Measurements from ENCODE around the gene CD276.
"Not testable (repeated sequence)": the region's sequence is repeated elsewhere in the genome, so short reads cannot be mapped to it uniquely, and the experiment has no call there.

Gene CD276

DNA sequence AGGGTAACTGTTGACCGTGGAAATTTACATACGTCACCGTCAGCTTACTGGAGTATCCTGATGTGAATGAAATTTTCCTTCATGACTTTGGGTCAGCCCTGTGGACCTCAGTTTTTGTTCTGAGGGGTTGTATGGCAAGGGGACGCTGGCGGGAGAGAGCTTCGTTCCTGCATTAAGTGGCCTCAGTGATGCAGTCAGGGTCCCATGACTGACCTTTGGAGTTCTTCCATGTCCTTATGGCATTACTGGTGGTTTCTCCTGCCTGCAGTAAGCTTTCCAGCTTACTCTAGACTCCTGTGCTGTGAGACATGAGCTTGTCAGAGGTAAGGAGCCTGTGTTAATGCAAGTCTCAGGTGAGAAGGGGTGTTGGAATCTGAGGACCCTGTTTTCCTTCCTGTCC, 1.8 kb downstream of the CD276 start:
- DNase-seq: no peak

DNA sequence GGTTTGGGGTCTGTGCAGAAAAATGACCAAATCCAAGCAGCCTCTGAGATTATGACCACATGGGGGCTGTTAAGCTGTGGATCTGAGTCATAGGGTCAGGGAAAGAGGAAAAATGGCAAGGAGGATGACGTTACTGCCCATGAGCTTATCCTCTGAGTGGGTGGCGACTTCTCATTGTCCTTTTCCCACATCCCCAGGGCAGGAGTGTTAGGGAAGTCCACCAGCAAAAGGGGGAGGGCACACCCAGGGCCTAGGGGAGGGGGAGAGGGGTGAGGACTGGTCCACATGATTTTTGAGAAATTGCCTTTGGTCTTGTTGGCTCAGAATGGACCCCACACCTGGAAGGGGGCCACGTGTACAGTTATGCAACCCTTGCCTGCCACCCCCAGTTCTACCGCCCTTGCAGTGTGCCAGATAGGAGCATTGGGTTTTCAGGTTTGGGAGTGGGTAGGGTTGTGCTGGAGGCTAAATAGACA, 2.6 kb downstream of the CD276 start:
- DNase-seq: no peak

DNA sequence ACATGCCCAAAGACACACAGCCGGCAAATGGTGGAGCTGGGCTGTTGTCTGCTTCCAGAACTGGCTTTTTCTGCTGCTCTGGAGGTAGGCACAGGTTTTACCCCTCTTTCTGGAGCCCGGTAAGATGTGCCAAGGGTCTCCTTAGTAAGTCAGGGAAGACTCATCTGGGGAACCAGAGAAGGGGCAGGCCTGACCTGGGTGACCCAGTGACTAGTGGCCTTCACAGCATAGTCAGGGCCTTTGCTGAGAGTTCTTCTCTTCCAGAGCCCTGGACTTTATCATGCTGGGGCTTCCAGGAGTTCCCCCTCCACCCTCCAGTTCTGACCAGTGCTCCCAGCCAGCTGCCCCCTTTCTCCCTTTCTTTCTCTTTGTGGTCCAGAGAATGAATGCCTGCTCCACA, 3.2 kb downstream of the CD276 start:
- no peak for DNase-seq

DNA sequence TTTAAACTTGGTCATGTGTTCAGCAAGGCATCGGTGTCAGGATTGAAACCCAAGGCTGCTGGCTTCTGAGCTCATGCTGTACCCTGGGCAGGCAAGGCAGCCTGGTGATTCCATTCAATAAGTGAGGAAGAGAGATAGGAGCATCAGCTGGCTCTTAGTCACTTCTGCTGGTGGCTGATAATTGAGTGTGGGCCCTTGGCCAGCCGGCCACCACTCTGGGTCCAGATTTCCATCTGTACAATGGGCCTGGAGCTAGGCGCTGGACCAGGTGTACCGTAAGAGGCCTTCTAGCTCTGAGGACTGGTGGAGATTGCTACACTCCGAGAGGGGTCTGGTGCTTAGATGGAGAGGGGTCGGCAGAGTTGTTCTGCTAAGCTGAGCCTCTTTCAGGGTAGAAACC, 4.3 kb downstream of the CD276 start:
- no peak for DNase-seq

DNA sequence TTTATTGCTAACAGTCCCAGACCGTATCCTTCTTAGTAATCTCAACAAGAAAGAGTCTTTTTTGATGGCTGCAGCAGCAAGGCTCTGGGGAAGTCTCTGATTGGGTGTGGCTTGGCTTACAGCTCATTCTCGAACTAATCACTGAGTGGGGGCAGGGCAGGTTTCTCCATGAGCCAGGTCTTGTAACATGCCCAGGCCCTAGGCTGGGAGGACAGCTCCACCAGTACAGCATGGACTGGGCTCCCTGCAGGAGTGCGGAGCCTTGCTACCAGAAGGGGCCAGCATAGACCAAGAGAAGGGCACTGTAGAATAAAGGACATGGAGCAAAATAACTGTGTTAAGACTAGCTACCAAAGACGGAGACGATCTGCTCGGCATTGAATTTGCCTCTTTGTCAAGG, 7.2 kb downstream of the CD276 start:
- DNase-seq: no peak

DNA sequence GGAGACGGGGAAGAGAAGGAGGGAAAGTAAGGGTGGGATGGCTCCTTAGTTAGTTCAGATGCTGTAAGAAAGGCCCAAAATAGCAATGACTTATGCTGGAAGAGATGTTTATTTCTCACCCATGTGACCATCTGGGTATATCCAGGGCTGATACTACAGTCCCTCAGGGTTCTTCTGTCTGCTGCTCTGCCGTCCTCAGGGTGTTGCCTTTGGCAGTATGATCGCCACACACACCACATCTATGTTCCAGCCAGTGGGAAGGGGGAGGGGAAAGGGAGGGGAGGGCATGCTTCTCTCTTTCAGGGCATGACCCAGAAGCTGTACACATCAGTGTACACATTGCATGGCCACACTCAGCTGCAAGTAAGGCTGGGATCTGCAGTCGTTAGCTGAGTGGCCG, 10.2 kb downstream of the CD276 start:
- no peak for DNase-seq

DNA sequence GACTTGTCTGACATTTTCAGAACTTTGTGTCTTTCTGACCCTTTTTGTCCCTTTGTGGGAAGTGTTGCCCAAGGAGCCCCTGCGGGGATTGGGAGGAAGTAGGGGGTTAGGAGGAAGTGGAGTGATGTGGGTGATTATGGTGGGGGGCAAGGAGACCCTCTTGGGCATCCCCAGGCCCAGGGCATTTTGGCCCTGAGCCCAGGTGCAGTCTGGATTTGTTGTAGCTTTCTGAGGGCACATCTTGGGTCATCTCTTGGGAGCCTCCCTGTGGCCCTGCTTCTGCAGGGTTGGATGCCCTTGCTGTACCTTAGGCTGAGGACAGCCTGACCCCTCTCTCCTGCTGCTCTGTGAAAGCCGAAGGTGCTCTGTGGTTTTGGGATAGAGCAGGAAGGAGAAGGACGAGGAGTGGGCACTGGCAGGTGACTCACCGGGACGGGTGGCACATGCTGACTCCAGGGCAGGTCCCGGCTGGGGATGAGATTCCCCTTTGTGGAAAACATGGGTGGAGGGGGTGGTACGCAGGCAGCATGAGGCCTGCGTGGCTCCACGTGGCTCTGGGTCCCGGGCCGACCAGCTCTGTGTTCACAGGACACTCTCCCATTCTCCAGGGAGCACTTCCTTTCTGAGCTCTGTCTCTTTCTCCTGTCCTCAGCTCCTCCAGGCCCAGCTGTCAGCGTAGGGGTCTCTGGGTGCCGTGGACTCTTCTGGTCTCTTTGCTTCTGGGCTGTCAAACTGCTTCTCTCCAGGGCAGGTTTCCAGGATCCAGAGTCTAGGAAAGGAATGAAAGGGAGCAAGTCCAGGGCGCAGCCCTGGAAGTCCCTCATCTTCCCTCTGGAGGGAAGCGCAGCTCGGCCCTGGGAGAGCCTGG, 11.8 kb downstream of the CD276 start:
- DNase-seq: no peak

DNA sequence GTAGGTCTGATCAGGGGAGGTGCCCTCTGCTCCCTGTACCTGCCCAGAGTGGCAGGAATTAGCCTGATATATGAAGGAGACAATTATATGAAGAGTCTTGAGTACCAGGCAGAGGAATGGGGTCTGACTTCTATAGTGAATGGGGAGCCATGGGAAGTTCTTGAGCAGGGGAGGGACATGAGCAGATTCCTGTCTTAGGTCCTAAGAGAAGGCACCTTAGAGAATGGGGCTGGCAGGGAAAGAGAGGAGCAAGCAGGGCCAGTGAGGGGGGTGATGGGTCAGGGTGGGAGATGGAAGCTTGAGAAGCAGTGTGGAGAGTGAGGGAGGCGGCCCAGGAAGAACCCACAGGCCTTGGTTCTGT, 12.4 kb downstream of the CD276 start:
- peak in 1 of 2 experiments; percentile 58 for DNase-seq

DNA sequence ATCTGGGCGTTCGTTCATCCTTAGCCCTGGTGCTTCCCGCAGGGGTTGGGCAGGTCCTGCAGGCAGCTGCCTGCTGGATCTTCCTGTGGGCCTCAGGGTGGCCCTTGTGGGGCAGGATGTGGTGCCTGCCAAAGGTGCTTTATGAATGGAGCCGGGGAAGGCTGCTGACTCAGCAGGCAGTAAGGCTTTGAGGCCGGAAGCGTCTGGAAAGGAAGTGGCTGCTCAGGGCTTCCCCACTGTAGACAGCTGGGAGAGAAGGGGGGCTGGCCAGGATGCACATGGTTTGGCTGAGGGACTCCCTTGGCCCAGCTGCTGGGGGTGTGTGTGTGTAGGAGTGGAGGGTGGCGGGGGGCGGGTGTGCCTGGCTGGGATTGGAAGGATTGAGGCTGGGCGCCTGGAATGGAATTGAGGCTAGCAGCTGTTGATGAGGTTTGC, 12.9 kb downstream of the CD276 start:
- DNase-seq: peak; percentile 98

DNA sequence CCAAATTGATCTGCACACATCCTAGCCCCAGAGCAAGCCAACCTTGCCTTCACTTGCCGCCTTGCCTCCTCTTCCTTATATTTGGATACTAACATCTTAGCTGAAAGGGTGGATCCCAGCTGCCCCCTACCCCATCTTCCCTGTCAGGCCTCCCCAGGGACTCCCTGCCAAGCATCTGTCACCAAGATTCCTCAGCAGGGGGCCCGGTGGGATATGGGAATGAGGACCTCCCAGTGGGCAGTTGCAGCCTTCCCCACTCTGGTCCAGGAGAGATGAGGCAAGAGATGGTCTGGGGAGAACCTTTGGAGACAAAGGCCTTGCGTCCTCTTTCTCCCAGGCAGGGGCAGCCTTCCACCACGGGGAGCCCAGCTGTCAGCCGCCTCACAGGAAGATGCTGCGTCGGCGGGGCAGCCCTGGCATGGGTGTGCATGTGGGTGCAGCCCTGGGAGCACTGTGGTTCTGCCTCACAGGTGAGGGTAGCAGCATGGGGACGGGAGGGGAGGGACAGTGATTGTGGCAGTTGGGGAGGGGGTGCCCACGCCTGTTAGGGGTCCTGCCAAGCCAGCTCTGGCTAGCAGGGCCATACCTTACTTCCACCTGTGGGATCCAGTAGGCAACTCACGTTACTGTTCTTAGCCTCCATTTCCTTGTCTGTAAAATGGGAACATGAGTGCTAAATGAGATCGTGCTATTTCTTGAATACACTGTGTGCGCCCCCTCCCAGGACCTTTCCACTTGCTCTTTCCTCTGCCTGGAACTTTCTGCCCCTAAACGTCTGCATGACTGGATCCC, 15.3 kb downstream of the CD276 start:
- DNase-seq: no peak

DNA sequence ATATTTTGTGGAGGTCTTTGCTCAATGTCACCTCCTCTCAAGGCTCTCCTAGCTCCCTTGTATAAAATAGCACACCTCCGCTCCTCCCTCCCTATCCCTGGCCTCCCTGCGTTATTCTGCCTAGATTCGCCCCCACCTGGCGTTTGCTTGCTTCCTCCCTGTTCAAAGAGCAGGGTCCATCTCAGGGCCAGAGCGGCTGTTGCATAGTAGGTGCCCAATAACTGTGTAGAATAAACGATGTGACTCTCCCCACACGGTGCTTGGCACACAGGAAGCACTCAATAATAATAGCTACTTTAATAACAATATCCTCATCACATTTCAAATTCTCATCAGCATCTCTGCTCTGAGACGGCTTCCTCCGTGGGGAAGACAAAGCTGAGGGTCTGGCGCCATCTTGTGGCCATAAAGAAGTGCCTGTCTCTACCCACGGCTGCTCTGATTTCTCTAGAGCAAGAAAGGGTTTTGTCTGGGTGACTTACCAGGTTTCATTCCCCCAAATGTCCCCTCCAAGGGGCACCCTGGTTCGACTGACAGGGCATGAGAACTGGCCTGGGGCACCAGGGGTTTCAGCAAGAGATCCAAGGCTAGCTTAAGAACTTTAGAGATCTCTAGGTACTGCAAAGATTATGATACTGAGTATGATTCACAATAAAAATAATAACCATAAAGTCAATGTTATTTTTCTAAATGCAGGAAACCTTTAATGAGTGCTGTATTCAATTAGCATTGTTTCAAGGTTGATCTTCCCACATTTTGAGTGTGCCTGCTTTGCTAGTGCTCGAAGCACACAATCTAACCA, 16.1 kb downstream of the CD276 start:
- DNase-seq: peak; percentile 77 to 81

DNA sequence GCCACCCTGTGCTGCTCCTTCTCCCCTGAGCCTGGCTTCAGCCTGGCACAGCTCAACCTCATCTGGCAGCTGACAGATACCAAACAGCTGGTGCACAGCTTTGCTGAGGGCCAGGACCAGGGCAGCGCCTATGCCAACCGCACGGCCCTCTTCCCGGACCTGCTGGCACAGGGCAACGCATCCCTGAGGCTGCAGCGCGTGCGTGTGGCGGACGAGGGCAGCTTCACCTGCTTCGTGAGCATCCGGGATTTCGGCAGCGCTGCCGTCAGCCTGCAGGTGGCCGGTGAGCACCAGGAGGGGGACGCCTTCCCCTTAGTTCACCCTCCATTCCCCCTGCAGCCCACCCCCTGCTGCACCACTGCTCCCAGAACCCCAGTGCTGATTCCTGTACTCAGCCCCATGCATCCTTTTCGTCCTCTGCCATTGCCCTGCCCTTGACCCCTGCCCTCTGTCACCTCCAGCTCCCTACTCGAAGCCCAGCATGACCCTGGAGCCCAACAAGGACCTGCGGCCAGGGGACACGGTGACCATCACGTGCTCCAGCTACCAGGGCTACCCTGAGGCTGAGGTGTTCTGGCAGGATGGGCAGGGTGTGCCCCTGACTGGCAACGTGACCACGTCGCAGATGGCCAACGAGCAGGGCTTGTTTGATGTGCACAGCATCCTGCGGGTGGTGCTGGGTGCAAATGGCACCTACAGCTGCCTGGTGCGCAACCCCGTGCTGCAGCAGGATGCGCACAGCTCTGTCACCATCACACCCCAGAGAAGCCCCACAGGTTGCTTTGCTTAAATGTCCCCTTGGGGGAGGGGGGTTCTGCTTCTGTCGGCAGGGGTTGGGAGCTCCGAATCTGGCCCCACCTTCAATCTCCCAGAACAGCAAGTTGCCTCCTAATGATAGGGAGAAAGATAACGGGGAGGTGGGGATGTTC, 18.4 kb downstream of the CD276 start:
- not testable (repeated sequence) for DNase-seq

DNA sequence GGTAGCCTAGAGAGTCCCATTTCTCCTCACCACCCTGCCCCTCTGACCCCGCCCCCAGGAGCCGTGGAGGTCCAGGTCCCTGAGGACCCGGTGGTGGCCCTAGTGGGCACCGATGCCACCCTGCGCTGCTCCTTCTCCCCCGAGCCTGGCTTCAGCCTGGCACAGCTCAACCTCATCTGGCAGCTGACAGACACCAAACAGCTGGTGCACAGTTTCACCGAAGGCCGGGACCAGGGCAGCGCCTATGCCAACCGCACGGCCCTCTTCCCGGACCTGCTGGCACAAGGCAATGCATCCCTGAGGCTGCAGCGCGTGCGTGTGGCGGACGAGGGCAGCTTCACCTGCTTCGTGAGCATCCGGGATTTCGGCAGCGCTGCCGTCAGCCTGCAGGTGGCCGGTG, 19.4 kb downstream of the CD276 start:
- not testable (repeated sequence) for DNase-seq

DNA sequence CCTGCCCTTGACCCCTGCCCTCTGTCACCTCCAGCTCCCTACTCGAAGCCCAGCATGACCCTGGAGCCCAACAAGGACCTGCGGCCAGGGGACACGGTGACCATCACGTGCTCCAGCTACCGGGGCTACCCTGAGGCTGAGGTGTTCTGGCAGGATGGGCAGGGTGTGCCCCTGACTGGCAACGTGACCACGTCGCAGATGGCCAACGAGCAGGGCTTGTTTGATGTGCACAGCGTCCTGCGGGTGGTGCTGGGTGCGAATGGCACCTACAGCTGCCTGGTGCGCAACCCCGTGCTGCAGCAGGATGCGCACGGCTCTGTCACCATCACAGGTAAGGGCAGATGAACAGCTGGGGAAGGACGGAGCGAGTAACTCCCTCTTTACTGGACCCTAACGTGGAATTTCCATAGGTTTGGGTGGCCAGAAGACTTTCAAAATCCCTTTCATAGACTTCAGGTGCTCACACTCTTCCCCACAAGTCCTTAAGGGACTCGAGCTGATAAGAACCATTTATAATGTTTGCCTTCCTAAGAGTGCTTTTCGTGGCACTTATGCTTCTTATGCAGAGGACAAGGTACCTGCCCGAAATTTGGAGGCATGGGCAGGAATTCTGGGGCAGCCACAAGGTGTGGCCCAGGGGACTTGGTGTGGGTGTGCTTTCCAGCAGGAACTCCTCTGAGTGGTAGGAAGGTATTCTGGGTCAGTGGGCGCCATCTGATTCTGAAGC, 20.1 kb downstream of the CD276 start:
- not testable (repeated sequence) for DNase-seq

DNA sequence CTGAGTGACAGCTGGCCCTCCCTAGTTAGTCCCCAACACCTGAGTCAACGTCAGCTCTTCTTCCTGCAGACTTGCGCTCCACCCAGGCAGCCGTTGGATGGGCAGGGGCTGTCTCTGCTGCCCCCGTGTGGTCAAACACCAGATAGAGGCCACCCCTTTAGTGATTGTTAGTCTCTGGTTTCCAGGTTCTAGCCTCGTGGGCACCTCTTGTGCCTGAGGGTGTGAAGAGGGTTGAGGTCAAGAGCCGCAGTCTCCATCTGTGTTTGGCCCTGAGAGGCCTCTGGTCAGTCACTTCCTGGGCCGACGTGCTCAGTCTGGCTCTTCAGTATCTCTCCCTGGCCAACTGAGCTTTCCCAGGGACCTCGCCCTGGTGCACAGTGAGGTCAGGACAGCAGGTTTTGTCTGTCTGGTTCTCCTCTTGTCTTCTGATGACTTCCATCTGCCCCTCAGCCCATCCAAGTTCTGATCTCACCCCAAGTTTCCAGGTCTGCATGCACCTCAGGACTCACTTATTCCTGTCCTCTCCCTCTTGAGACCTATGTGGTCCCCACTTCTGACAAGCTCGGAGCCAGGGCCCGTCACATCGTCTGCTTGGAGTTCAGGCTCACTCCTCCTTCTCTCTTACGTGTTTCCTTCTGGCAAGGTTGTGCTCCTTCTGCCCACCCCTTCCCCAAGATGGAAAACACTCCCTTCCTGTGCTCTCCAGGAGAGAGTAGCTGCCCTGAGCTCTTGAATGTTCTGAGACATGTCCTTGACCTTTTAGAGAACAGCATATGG, 20.9 kb downstream of the CD276 start:
- peak; percentile 53 to 61 for DNase-seq

DNA sequence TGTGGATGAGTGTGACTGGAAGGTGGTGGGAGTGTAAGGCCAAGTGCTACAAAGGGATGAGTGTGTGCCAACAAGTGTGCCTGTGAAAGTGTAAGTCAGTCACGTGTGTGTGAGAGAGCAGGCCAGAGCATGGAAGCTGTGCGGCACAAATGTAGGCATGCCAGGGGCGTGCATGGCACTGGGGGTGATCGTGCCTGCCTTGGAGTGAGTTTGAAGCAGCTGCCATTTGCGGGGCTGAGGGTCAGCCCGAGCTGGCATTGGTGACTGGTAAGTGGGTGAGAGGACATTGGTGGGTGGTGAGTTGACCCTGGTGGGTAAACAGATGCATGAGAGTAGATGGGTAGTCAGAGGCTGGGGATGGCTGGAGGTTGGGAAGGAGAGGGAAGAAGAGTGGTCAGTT, 24.5 kb downstream of the CD276 start:
- DNase-seq: no peak

DNA sequence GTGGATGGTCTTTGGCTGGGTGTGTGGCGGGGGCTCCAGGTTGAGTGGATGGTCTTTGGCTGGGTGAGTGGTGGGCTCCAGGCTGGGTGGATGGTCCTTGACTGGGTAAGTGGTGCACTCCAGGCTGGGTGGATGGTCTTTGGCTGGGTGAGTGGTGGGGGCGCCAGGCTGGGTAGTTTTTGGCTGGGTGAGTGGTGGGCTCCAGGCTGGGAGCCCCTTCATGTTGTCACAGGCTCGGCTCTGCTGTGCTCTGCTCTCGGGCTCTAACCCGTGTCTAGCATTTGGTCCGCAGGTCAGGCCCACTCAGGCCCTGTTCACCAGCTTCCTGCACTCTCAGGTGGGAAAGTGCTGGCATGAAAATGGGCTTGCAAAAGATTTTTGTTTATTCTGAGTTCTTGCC, 25.1 kb downstream of the CD276 start:
- DNase-seq: no peak

DNA sequence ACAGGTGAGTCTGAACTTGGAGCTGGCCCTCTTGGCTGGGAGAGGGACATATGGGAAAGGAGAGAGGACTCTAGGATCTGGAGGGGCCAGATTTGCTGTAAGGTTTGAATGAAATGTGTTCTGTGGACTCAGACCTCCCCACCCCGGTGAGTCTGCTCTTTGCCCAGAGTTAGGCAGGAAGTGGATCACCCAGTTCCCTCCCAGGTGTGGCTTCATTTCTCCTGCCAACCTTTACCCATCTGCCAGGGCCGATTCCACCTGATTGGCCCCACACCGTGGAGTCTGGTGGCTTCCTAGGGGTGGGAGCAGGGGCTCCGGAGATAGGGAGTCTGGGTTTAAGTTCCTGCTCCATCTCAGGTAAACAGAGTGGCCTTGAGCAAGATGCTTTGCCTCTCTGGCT, 25.5 kb downstream of the CD276 start:
- DNase-seq: no peak

DNA sequence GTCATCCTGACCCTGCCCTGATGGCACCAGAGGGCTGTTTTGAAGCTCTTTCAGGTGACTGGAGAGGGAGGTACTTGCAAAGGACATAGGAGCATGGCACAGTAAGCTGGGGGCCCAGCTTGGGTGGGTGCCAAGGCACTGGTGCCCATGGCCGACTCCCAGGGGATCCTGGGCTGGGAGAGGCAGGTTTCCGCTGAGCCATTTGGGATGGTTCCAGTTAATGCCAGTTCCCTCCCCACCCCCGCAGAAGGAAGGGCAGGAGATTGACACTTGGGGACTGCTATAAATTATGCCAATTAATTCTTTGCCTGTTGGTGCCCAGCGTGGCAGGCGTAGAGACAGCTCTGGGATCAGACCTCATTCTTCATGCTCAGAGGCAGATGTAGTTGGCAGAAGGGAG, 26.1 kb downstream of the CD276 start:
- no peak for DNase-seq

DNA sequence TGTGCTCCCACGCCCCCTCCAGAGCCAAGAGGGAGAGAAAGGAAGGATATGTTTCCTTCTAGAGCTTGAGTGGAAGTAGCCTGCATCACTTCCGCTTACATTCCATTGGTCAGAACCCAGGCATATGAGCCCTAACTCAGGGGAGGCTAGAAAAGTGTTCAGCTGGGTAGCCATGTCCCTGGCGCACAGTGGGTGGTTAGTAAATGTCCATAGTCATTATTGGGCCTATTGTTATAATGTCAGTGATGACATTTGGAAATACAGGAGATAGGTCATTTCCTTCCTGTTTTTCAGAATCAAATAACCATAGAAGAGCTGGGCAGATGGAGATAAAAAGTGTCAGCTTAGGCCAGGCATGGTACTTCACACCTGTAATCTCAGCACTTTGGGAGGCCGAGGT, 27.3 kb downstream of the CD276 start:
- no peak for DNase-seq

DNA sequence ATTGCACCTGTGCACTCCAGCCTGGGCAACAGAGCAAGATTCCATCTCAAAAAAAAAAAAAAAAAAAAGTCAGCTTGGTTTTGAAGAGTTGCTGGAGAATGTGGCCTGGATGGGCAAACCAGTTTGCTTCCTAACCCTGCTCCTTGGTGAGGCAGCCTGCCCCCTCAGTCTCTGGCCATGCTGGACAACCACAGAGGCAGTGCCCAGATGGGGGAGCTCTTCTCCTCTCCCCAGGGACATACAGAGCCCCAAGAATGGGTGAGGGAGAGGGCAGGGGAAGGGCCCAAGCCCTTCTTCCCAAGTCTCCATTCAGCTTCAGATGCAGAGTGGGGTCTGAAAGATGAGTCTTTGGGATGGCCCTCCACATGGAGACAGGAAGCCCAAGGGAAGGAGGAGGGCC, 27.9 kb downstream of the CD276 start:
- DNase-seq: no peak

Data from Kasumi-1 (cell line).